Stimulated activated CD4-positive, alpha-beta T cell treated with anti-CD3 and anti-CD28 coated beads, Interleukin-2, amount 100 ng/mL, for 48 hours (primary cell): Measurements from ENCODE around the gene PITRM1.
"Not testable (repeated sequence)": the region's sequence is repeated elsewhere in the genome, so short reads cannot be mapped to it uniquely, and the experiment has no call there.

Source experiments
- DNase-seq, 2 donors: peaks; one replicate each; pipeline ENCODE4 v3.0.0-alpha.2; 2020

PITRM1 gene

GRCh38 chr10:3198900-3199299 lies 26.3 kb upstream of the PITRM1 start:
- no peak for DNase-seq

DNA sequence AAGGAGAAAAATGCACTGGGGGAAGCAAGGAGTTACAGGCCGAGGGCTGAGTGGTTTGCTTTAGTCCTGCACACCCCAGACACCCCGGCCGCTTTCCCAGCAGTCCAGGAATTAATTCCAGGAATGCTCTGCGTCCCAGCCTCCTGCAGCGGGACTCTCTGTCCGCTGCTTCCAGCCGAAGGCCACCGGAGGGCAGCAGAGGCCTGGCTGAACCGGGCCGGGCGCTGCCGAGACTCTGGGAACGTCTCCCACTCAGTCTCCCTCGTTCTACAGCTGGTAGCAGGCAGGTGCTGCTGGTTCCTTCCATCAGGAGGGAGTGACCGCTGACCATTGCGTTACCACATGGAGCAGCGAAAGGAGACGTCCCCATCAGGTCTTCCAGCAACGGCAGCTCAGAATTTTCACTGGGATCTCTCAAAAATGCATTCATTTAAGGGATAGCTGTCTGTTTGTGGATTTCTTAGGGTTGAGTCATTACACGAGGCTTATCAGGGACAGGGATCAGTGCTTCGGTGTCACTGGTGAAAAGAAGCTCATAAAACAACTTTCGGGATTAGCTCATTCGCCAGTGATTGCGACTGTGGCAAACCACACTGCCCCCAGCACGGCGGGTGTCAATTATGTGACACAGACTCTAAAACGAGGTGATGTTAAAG lies 24.9 kb upstream of the PITRM1 start:
- peak; percentile 68 to 72 for DNase-seq

DNA sequence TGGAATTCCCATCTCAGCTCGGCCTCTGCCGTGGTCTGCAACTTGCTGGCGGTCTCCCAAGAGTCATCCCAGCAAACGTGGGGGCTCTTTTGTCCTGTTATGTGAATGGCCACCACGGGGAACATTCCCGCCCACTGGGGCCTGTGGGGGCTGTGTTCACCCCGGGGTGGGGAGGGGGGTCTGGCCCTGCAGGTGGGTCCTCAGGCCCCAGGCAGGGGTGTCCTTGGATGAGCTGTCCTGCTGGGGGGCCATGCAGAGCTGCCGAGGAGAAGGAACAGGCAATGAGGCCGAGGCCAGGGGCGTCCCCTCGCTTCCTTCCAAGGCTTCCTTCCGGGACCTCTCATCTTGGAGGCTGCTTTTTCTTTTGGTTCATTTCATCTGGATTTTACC lies 24.4 kb upstream of the PITRM1 start:
- DNase-seq: no peak

GRCh38 chr10:3196482-3196881 lies 23.9 kb upstream of the PITRM1 start:
- DNase-seq: no peak

DNA sequence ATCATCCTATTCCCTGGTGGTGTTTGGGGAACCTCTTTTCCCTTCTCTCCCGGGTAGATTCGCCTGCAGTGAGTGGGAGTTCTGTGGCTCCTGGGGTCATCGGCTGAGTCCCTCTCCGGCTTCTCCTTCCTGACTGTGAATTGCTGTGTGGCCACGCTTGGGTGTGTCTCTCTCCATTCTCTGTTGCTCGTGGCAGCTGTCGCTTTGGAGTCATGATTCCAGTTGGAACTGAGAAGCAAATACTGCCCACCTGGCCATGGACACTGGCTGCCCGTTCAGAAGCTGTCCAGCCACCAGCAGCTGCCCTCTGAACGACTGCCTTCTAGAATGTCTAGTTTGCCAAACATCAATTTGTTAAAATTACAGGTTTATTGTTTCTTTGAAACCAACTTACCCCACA lies 23.1 kb upstream of the PITRM1 start:
- DNase-seq: no peak

DNA sequence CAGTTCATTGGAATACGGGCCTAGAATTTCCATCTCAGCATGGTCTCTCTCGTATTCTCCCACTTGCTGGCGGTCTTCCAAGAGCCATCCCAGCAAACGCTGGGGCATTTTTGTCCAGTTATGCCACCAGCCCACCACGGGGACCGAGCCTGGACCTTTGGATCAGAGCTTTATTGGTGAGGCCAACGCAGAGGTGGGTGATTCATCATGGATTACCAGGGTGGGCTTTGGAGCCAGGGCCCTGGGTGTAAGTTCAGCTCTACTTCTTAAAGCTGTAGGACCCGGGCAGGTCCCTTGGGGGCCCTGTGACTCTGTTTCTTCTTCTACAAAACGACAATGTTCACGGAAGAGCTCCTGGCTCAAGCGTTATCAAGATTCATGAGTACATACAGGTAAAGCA lies 22.7 kb upstream of the PITRM1 start:
- no peak for DNase-seq

DNA sequence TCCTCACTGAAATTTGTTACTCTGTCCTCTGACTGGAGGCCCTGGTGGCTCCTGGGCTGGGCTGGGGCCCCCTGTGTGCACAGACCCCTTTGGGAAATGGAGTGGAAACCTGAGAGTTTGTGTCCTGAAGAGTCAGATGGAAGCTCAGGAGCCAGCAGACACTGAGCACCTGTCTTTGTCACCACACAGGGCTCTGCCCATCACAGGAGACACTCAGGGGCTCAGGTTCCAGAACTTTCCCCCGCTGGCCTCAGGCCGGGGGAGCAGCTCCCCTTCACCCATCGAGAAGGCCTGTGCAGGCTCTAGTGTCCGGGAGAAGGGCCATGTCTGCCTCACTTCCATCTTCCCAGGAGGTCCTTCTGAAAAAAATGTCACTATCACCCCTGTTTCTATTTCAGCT lies 22.3 kb upstream of the PITRM1 start:
- DNase-seq: no peak

- DNase-seq: no peak
These were observed 21.2 kb upstream of the PITRM1 start for GRCh38 chr10:3193751-3194150.

GRCh38 chr10:3192856-3193635 lies 20.5 kb upstream of the PITRM1 start:
- DNase-seq: peak; percentile 38 to 46

- no peak for DNase-seq
These were observed 18.2 kb upstream of the PITRM1 start for GRCh38 chr10:3190817-3191216.

- not testable (repeated sequence) for DNase-seq
These were observed 14.6 kb upstream of the PITRM1 start for GRCh38 chr10:3187229-3187628.

GRCh38 chr10:3186368-3186767 lies 13.8 kb upstream of the PITRM1 start:
- DNase-seq: peak in 1 of 2 donors; percentile 32

- no peak for DNase-seq
These were observed 12.8 kb upstream of the PITRM1 start for GRCh38 chr10:3185386-3185785.

DNA sequence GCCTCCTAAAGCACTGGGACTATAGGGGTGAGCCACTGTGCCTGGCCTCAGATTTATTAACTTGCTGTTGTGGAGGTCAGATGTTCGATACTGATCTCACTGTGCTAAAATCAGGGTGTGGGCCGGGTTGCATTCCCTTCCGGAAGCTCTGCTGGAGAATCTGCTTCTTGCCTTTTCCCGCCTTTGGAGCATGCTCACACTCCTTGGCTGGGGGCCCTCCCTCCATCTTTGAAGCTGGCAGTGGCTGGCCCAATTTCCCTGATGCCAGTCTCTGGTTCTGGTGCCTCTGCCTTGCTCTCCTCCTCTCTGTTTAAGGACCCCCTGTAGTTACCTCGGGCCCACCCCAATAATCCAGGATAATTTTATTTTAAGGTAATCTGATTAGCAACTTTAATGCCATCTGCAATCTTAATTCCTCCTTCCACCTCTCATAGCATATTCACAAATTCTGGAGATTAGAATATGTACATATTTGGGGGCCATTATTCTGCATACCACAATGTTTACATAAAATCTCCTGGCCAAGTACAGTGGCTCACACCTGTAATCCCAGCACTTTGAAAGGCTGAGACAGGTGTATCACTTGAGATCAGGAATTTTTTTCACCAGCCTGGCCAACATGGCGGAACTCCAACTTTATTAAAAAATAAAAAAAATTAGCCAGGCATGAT lies 7.9 kb upstream of the PITRM1 start:
- DNase-seq: no peak

- no peak for DNase-seq
These were observed 6.6 kb upstream of the PITRM1 start for GRCh38 chr10:3179174-3179573.

DNA sequence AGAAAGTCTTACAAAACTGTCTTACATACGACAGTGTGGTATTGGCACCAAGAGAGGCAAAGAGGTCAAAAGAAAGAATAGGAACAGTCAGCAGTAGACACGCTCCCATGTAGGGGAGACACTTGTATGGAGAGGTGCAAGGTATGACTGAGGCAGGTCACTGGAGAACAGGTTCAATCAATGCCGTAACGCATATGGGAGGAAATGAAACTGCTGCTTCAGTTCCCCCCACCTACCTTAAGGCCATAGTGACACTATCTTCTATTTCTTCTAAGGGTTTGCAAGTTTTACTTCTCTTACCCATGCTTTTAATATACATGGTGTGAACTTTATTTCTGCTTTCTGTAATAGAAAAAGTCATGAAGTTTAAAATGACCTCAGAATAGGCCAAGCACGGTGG lies 5.5 kb upstream of the PITRM1 start:
- no peak for DNase-seq

GRCh38 chr10:3173171-3173878 lies 743 bp upstream of the PITRM1 start:
- DNase-seq: no peak

DNA sequence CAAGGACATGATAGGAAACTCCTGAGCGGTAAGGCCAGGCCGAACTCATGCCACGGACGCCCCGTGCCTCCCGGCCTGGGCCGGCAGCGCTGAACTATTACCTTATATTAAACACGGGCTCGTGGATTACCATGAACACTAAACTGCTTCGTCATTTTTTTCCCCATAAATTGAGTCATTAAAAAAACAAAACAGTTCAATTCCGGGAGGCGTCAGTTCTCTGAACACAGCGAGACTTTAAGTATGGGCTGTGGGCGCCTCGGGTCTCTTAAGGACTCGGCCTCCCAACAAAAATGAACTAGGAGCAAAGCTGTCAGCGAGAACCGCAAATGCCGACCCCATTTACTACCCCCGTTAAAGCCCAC lies 519 bp downstream of the PITRM1 start:
- DNase-seq: peak in 1 of 2 donors; percentile 37

DNA sequence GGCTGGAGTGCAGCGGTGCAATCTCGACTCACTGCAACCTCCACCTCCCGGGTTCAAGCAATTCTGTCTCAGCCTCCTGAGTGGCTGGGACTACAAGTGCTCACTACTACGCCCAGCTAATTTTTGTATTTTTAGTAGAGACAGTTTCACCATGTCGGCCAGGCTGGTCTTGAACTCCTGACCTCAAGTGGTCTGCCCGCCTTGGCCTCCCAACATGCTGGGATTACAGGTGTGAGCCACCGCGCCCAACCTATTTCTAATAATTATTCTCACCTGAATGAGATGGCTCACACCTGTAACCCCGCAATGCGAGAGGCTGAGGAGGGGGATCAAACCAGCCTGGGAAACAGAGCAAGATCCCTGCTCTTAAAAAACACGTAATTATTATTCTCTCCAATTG lies 1.1 kb downstream of the PITRM1 start:
- DNase-seq: not testable (repeated sequence)

GRCh38 chr10:3169673-3170072 lies 2.9 kb downstream of the PITRM1 start:
- no peak for DNase-seq

DNA sequence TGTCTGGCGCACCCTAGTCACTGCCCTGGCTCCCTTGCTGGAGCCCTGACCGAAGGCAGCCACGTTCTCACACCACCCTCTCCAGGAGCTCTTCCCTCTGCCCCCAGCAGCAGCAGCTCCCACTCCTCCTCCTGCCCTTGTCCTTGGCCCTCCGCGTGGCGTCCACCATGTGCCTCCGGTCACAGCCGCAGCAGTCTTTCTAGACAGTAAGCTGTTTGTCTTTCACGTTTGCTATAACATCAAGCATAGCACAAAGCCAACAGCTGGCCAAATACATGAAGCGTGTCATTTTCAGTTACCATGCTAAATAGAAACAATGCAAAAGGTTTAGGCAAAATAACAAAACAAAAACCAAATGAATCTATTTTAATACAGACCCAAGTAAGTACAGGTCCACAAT lies 3.3 kb downstream of the PITRM1 start:
- DNase-seq: no peak

- no peak for DNase-seq
These were observed 4.8 kb downstream of the PITRM1 start for GRCh38 chr10:3167611-3168330.
